ENCODE data around the gene ADI1.
"Not testable (repeated sequence)": the region's sequence is repeated elsewhere in the genome, so short reads cannot be mapped to it uniquely, and the experiment has no call there.

ADI1 gene

GRCh38 chr2:3463186-3463835, 56.0 kb downstream of the ADI1 start:
- no peak for DNase-seq (ENCODE audit: low read depth in 2 of 2)

GRCh38 chr2:3462493-3463104, 56.7 kb downstream of the ADI1 start:
- no peak for DNase-seq (ENCODE audit: low read depth in 2 of 2)

- no peak for DNase-seq (ENCODE audit: low read depth in 2 of 2)
These were observed 57.4 kb downstream of the ADI1 start for GRCh38 chr2:3461801-3462492.

- DNase-seq (ENCODE audit: low read depth in 2 of 2) = no peak
These were observed 58.2 kb downstream of the ADI1 start for GRCh38 chr2:3460831-3461800.

- DNase-seq (ENCODE audit: low read depth in 2 of 2) = no peak
These were observed 59.2 kb downstream of the ADI1 start for GRCh38 chr2:3460156-3460555.

- no peak for DNase-seq (ENCODE audit: low read depth in 2 of 2)
These were observed 59.9 kb downstream of the ADI1 start for GRCh38 chr2:3459185-3460015.

GRCh38 chr2:3458396-3459184, 60.7 kb downstream of the ADI1 start:
- DNase-seq (ENCODE audit: low read depth in 2 of 2) = no peak

GRCh38 chr2:3457524-3458395, 61.6 kb downstream of the ADI1 start:
- DNase-seq (ENCODE audit: low read depth in 2 of 2) = no peak

- no peak for DNase-seq (ENCODE audit: low read depth in 2 of 2)
These were observed 63.2 kb downstream of the ADI1 start for GRCh38 chr2:3456125-3456524.

- no peak for DNase-seq (ENCODE audit: low read depth in 2 of 2)
These were observed 64.5 kb downstream of the ADI1 start for GRCh38 chr2:3454802-3455201.

GRCh38 chr2:3454005-3454404, 65.3 kb downstream of the ADI1 start:
- not testable (repeated sequence) for DNase-seq (ENCODE audit: low read depth in 2 of 2)

GRCh38 chr2:3453190-3453999, 65.9 kb downstream of the ADI1 start:
- no peak for DNase-seq (ENCODE audit: low read depth in 2 of 2)

GRCh38 chr2:3451926-3452671, 67.2 kb downstream of the ADI1 start:
- no peak for DNase-seq (ENCODE audit: low read depth in 2 of 2)

- no peak for DNase-seq (ENCODE audit: low read depth in 2 of 2)
These were observed 68.2 kb downstream of the ADI1 start for GRCh38 chr2:3451169-3451568.

- no peak for DNase-seq (ENCODE audit: low read depth in 2 of 2)
These were observed 68.8 kb downstream of the ADI1 start for GRCh38 chr2:3450385-3451010.

- DNase-seq (ENCODE audit: low read depth in 2 of 2) = no peak
These were observed 69.4 kb downstream of the ADI1 start for GRCh38 chr2:3449936-3450335.

GRCh38 chr2:3449086-3449485, 70.2 kb downstream of the ADI1 start:
- DNase-seq (ENCODE audit: low read depth in 2 of 2) = no peak

Data from stimulated activated CD4-positive, alpha-beta T cell treated with anti-CD3 and anti-CD28 coated beads, Interleukin-15, amount 100 ng/mL, for 48 hours (primary cell).